GM23338 (cell line): ENCODE measurements around the gene SLC25A17. TPM values are rescaled to one million over a fixed set of nuclear protein-coding genes. Genes with fewer than 3 reads are reported as not detected.

Experiments
- ATAC-seq: fragments of 200-7000 bp; cut with Tn5 transposase; 3 replicates; pipeline ENCODE4 v1.9.1; 2020
- DNase-seq: peaks from one replicate; pipeline ENCODE4 v3.0.0-alpha.2; 2015; ENCODE audit warnings: low spot score
- H2AFZ ChIP-seq: fragments of 200-600 bp; sonication (generic); 2 replicates; pipeline ENCODE4 v1.8.0; 2016; ENCODE audit warnings: antibody characterized with exemption, mild to moderate bottlenecking, moderate library complexity
- H3F3A ChIP-seq: fragments of 200-600 bp; sonication (generic); replicated peaks from 2 replicates; pipeline ENCODE4 v1.8.0; 2017; ENCODE audit warnings: antibody characterized with exemption, mixed run types, low read depth
- H3K27ac ChIP-seq: fragments of 200-600 bp; sonication (generic); 2 replicates; pipeline ENCODE4 v1.6.1; 2016; ENCODE audit warnings: low read depth
- H3K27me3 ChIP-seq: fragments of 200-600 bp; sonication (generic); 2 replicates; pipeline ENCODE4 v1.8.0; 2016; ENCODE audit warnings: mild to moderate bottlenecking, mixed run types, moderate library complexity; ENCODE audit not compliant: insufficient read depth
- H3K36me3 ChIP-seq: fragments of 200-600 bp; sonication (generic); 2 replicates; pipeline ENCODE4 v1.8.0; 2016; ENCODE audit warnings: mild to moderate bottlenecking; ENCODE audit not compliant: insufficient read depth
- H3K4me1 ChIP-seq: fragments of 200-600 bp; sonication (generic); 2 replicates; pipeline ENCODE4 v1.8.0; 2016; ENCODE audit warnings: mild to moderate bottlenecking, moderate library complexity; ENCODE audit not compliant: insufficient read depth
- H3K4me2 ChIP-seq: fragments of 200-600 bp; sonication (generic); 2 replicates; pipeline ENCODE4 v1.7.1; 2017; ENCODE audit warnings: mixed run types
- H3K4me3 ChIP-seq: fragments of 200-600 bp; sonication (generic); 2 replicates; pipeline ENCODE4 v1.6.1; 2016; ENCODE audit warnings: mixed run types
- H3K79me2 ChIP-seq: fragments of 200-600 bp; sonication (generic); replicated peaks from 2 replicates; pipeline ENCODE4 v1.8.0; 2017; ENCODE audit warnings: mild to moderate bottlenecking; ENCODE audit not compliant: insufficient read depth
- H3K9me2 ChIP-seq: fragments of 200-600 bp; sonication (generic); 2 replicates; pipeline ENCODE4 v1.8.0; 2017; ENCODE audit not compliant: insufficient read depth
- H4K20me1 ChIP-seq: fragments of 200-600 bp; sonication (generic); replicated peaks from 2 replicates; pipeline ENCODE4 v1.8.0; 2017; ENCODE audit warnings: mild to moderate bottlenecking; ENCODE audit not compliant: insufficient read depth
- H3K27ac Mint-ChIP-seq: 2 replicates; pipeline ENCODE4 v1.8.0; 2020; ENCODE audit warnings: inconsistent platforms, mild to moderate bottlenecking, moderate library complexity, mixed read lengths
- H3K27me3 Mint-ChIP-seq: 3 replicates; pipeline ENCODE4 v1.8.0; 2022; ENCODE audit warnings: low read depth, mild to moderate bottlenecking, moderate library complexity, mixed read lengths, inconsistent platforms; ENCODE audit not compliant: insufficient read depth, poor library complexity
- H3K36me3 Mint-ChIP-seq: 3 replicates; pipeline ENCODE4 v1.8.0; 2021; ENCODE audit warnings: low read depth, mild to moderate bottlenecking, inconsistent platforms, moderate library complexity, mixed read lengths
- H3K4me1 Mint-ChIP-seq: 3 replicates; pipeline ENCODE4 v1.8.0; 2020; ENCODE audit warnings: mild to moderate bottlenecking, inconsistent platforms, mixed read lengths
- H3K4me3 Mint-ChIP-seq: 3 replicates; pipeline ENCODE4 v1.8.0; 2021; ENCODE audit warnings: moderate library complexity, mild to moderate bottlenecking, inconsistent platforms, mixed read lengths
- H3K9me3 Mint-ChIP-seq: 3 replicates; pipeline ENCODE4 v1.8.0; 2020; ENCODE audit warnings: moderate library complexity, mild to moderate bottlenecking, inconsistent platforms, mixed read lengths
- CREB1 ChIP-seq: fragments of 250-450 bp; sonication (Bioruptor Pico); IDR thresholded peaks from 2 replicates; pipeline ENCODE4 v1.5.0; 2020; ENCODE audit warnings: low read depth, mild to moderate bottlenecking, moderate library complexity
- CTCF ChIP-seq, 2 experiments: fragments of 200-600 bp in 1 of 2; sonication (generic) in 1 of 2; conservative IDR thresholded peaks; 2 replicates each; pipeline versions ENCODE4 v1.5.1 to v1.6.1; 2016 to 2017; ENCODE audit warnings: antibody characterized with exemption in 2 of 2, low read depth in 2 of 2, mild to moderate bottlenecking in 2 of 2, moderate library complexity in 1 of 2
- EZH2 ChIP-seq: fragments of 200-600 bp; sonication (generic); IDR thresholded peaks from one replicate; pipeline ENCODE4 v1.8.0; 2017; ENCODE audit warnings: antibody characterized with exemption, mild to moderate bottlenecking, low read depth; ENCODE audit not compliant: unreplicated experiment
- EZH2phosphoT487 ChIP-seq: fragments of 200-600 bp; sonication (generic); IDR thresholded peaks from one replicate; pipeline ENCODE4 v1.8.1; 2018; ENCODE audit warnings: antibody characterized with exemption; ENCODE audit not compliant: unreplicated experiment
- JUNB ChIP-seq: IDR thresholded peaks from one replicate; pipeline ENCODE4 v1.6.1; 2016; ENCODE audit warnings: antibody characterized with exemption; ENCODE audit not compliant: unreplicated experiment
- NANOG ChIP-seq: IDR thresholded peaks from 2 replicates; pipeline ENCODE4 v1.6.1; 2016; ENCODE audit warnings: antibody characterized with exemption, borderline replicate concordance
- POLR2AphosphoS5 ChIP-seq: IDR thresholded peaks from 2 replicates; pipeline ENCODE4 v1.6.1; 2016; ENCODE audit warnings: antibody characterized with exemption, low read depth
- REST ChIP-seq: IDR thresholded peaks from one replicate; pipeline ENCODE4 v1.6.1; 2018; ENCODE audit warnings: antibody characterized with exemption; ENCODE audit not compliant: unreplicated experiment
- STAT1 ChIP-seq: IDR thresholded peaks from one replicate; pipeline ENCODE4 v1.6.1; 2016; ENCODE audit warnings: antibody characterized with exemption; ENCODE audit not compliant: unreplicated experiment
- ZNF114 ChIP-seq: fragments of 250-450 bp; sonication (Bioruptor Pico); IDR thresholded peaks from 2 replicates; pipeline ENCODE4 v1.5.0; 2020; ENCODE audit warnings: mild to moderate bottlenecking, moderate library complexity
- ZNF331 ChIP-seq: fragments of 250-450 bp; sonication (Bioruptor Pico); IDR thresholded peaks from 2 replicates; pipeline ENCODE4 v1.5.0; 2020; ENCODE audit warnings: low read depth, mild to moderate bottlenecking, moderate library complexity
- ZNF462 ChIP-seq: fragments of 250-450 bp; sonication (Bioruptor Pico); IDR thresholded peaks from 2 replicates; pipeline ENCODE4 v1.5.0; 2020; ENCODE audit warnings: mild to moderate bottlenecking, moderate library complexity
- polyA plus RNA-seq: library from polyadenylated mRNA; unstranded; fragments of >200 nt; fragmentation: Nextera tagmentation; extraction: Ambion mirVana; gene quantifications from 2 replicates; pipeline ENCODE4 v1.2.1, GENCODE V29; 2016
- total RNA-seq: library from RNA; depleted of rRNA; stranded (reverse); fragments of >200 nt; shearing (Covaris generic); gene quantifications from 2 replicates; pipeline ENCODE4 v1.2.3, GENCODE V29; 2014

Gene SLC25A17
- total and polyA plus RNA-seq, 2 experiments from 2014 or later: 35.4 to 43.6 TPM

GRCh38 chr22:40739721-40740120, 79.4 kb downstream of the SLC25A17 start:
- H3K4me2 ChIP-seq: no peak overlapping the region
- TF ChIP-seq EZH2 (no peak), ZNF114 (CRISPR knock-in tag) (no peak), STAT1 (no peak), JUNB (no peak), REST (no peak), ZNF462 (CRISPR knock-in tag) (no peak), EZH2phosphoT487 (no peak), POLR2AphosphoS5 (no peak), ZNF331 (CRISPR knock-in tag) (no peak), NANOG (no peak), CREB1 (CRISPR knock-in tag) (no peak), CTCF (conservative IDR thresholded peaks at IDR 0.05; ENCODE audit: low read depth in 2 of 2) (no peak)
- H3K79me2 ChIP-seq: no peaks in the 10 kb centered on the region
- Mint-ChIP-seq H3K27ac (no peak overlapping the region), H3K36me3 (peaks cover 4% of the 10 kb centered on the region; the same call in 2 of the 3 replicates), H3K4me1 (no peaks in the 10 kb centered on the region), H3K27me3 (peaks cover 7% of the 10 kb centered on the region), H3K9me3 (peaks cover 5% of the 10 kb centered on the region; the same call in 2 of the 3 replicates), H3K4me3 (no peak overlapping the region)
- H2AFZ ChIP-seq: peak overlapping the region; percentile 90
- DNase-seq: no peak
- no peaks in the 10 kb centered on the region; the same call in 1 of the 2 replicates for H3F3A ChIP-seq
- H3K36me3 ChIP-seq: no peaks in the 10 kb centered on the region
- H3K9me2 ChIP-seq: no peaks in the 10 kb centered on the region
- no peak overlapping the region for H3K27ac ChIP-seq
- no peaks in the 10 kb centered on the region for H4K20me1 ChIP-seq
- no peak overlapping the region for H3K4me3 ChIP-seq
- no peaks in the 10 kb centered on the region for H3K27me3 ChIP-seq
- no peak for ATAC-seq
- no peaks in the 10 kb centered on the region; the same call in 1 of the 2 replicates for H3K4me1 ChIP-seq
